Measurements from ENCODE around the gene SIRPD.
"Not testable (repeated sequence)": the region's sequence is repeated elsewhere in the genome, so short reads cannot be mapped to it uniquely, and the experiment has no call there.

SIRPD gene

DNA sequence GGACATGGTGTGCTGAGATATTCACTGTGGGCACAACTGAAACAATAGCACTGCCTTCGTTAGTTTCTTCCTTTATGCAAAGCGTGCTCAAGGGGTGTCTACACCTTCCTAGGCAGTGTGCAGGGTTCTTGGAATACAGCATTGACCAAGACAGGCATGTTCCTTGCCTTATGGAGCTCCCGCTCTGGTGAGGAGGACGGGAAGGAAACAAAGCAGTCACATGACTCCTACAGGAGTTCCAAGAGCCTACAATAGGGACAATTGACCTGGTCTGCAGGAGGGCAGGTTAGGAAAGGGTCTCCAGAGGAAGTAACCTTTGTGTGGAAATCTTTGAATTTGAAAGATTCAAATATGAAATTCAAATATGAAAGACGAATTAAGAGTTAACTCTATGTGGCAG lies 40.5 kb downstream of the SIRPD start:
- WGBS, 2 experiments (ENCODE audit: insufficient coverage in 2 of 2) = 80 to 88% methylated on average over 4 of the region's 5 CpGs

DNA sequence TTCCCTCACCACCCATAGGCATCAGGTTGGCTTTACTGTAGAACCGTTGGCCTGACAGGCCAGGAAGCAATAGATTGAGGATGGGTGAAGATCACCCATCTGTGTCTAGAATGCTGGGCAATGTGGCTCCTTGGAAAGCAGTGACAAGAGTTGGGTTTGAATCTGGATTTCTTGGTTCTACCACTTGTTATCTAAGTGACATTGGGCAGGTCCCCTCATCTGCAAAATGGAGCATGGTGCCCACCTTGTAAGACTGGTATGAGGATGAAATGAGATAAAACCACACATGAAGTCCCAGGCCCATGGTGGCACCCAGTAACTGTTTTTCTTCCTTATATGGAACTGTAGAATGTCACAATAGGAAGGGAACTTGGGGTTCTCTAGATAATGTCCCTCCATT lies 43.7 kb downstream of the SIRPD start:
- no peaks in the 10 kb centered on the region for H3K4me1 ChIP-seq (ENCODE audit: control insufficient read depth, insufficient read depth, low read length, poor library complexity, severe bottlenecking)
- H3K4me3 ChIP-seq (ENCODE audit: extremely low read depth, insufficient read depth, low read length, poor library complexity, severe bottlenecking) = no peak overlapping the region
- 89% methylated on average over 1 of the region's 1 CpG; no CpG with 5 or more reads in 1 of the 2 experiments for WGBS, 2 experiments (ENCODE audit: insufficient coverage in 2 of 2)
- no peak overlapping the region for H3K27ac ChIP-seq (ENCODE audit: low read depth, low read length, severe bottlenecking)
- H3K9me3 ChIP-seq (ENCODE audit: control insufficient read depth, low read length) = no peaks in the 10 kb centered on the region
- no peaks in the 10 kb centered on the region for H3K36me3 ChIP-seq (ENCODE audit: control insufficient read depth, insufficient read depth, low read length)

More for the DNA sequence above, 40.5 kb downstream of the SIRPD start:
- Histone ChIP-seq H3K9me3 (ENCODE audit: control insufficient read depth, low read length) (no peaks in the 10 kb centered on the region), H3K4me3 (ENCODE audit: extremely low read depth, insufficient read depth, low read length, poor library complexity, severe bottlenecking) (no peak overlapping the region), H3K4me1 (ENCODE audit: control insufficient read depth, insufficient read depth, low read length, poor library complexity, severe bottlenecking) (no peaks in the 10 kb centered on the region), H3K36me3 (ENCODE audit: control insufficient read depth, insufficient read depth, low read length) (no peaks in the 10 kb centered on the region), H3K27ac (ENCODE audit: low read depth, low read length, severe bottlenecking) (no peak overlapping the region)

DNA sequence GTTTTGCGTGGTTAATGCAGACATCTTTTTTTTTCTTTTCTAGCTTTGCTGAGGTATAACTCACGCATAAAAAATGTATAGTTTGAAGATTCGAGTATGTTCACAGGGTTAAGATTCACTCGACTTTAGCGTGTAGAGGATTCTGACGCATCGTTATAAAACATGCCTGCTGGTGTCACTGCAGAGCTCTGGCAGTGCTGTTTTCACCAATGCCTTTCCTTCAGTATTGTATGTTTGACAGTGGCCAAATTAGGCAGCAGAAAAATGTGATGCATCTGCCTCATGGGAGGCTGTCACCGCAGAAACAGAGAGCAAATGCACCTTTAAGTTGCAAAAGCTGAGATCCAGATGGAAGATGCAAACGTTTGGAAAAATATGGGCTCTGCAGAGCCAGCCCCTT lies 48.3 kb downstream of the SIRPD start:
- no peak overlapping the region for H3K27ac ChIP-seq (ENCODE audit: low read depth, low read length, severe bottlenecking)
- H3K36me3 ChIP-seq (ENCODE audit: control insufficient read depth, insufficient read depth, low read length) = no peaks in the 10 kb centered on the region
- no peaks in the 10 kb centered on the region for H3K9me3 ChIP-seq (ENCODE audit: control insufficient read depth, low read length)
- no peak overlapping the region for H3K4me3 ChIP-seq (ENCODE audit: extremely low read depth, insufficient read depth, low read length, poor library complexity, severe bottlenecking)
- 36 to 47% methylated on average over 5 to 7 of the region's 9 CpGs for WGBS, 2 experiments (ENCODE audit: insufficient coverage in 2 of 2)
- no peaks in the 10 kb centered on the region for H3K4me1 ChIP-seq (ENCODE audit: control insufficient read depth, insufficient read depth, low read length, poor library complexity, severe bottlenecking)

DNA sequence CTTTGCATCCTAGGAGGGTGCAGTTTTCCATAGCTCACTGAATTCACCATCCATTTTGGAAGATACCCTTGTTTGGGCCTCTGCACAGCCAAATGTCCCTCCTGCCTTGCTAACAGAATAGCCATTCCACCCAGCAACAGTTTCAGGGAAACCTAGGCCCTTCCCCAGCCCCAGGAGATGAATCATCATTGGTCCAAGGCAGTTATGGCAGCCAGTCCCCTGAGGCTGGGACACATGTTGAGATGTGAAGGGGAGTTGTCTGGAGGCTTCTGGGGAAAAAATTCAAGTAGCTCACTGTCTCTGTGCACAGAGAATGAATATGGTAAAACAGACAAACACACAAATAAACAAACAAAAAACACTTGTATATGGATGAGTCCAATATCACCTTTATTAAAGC lies 48.9 kb downstream of the SIRPD start:
- H3K4me1 ChIP-seq (ENCODE audit: control insufficient read depth, insufficient read depth, low read length, poor library complexity, severe bottlenecking) = no peaks in the 10 kb centered on the region
- H3K27ac ChIP-seq (ENCODE audit: low read depth, low read length, severe bottlenecking) = no peak overlapping the region
- no peaks in the 10 kb centered on the region for H3K9me3 ChIP-seq (ENCODE audit: control insufficient read depth, low read length)
- no peak overlapping the region for H3K4me3 ChIP-seq (ENCODE audit: extremely low read depth, insufficient read depth, low read length, poor library complexity, severe bottlenecking)
- H3K36me3 ChIP-seq (ENCODE audit: control insufficient read depth, insufficient read depth, low read length) = no peaks in the 10 kb centered on the region

GRCh38 chr20:1507276-1507675 lies 50.2 kb downstream of the SIRPD start:
- Histone ChIP-seq H3K9me3 (ENCODE audit: control insufficient read depth, low read length) (peaks cover 7% of the 10 kb centered on the region), H3K4me1 (ENCODE audit: control insufficient read depth, insufficient read depth, low read length, poor library complexity, severe bottlenecking) (no peaks in the 10 kb centered on the region), H3K27ac (ENCODE audit: low read depth, low read length, severe bottlenecking) (no peak overlapping the region), H3K4me3 (ENCODE audit: extremely low read depth, insufficient read depth, low read length, poor library complexity, severe bottlenecking) (no peak overlapping the region), H3K36me3 (ENCODE audit: control insufficient read depth, insufficient read depth, low read length) (no peaks in the 10 kb centered on the region)
- 48 to 56% methylated on average over 2 of the region's 3 CpGs for WGBS, 2 experiments (ENCODE audit: insufficient coverage in 2 of 2)

DNA sequence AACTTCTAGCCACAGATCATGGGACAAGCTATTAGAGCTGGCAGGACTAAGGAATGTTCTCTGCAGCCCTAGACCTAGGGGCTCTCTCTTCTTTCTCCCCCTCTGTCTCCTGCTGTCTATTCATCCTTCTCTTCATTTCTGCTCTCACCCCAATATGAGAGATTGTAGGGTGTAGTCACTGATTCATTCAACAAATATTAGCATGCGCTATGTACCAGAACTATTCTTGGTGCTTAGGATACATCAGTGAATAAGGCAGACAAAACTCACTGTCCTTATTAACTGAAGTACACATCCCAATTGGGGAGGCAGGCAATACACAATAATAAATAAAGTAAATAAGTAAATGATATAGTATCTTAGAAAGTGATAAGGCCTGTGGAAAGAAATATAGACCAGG lies 51.6 kb downstream of the SIRPD start:
- Histone ChIP-seq H3K27ac (ENCODE audit: low read depth, low read length, severe bottlenecking) (no peak overlapping the region), H3K4me3 (ENCODE audit: extremely low read depth, insufficient read depth, low read length, poor library complexity, severe bottlenecking) (no peak overlapping the region), H3K4me1 (ENCODE audit: control insufficient read depth, insufficient read depth, low read length, poor library complexity, severe bottlenecking) (no peaks in the 10 kb centered on the region), H3K36me3 (ENCODE audit: control insufficient read depth, insufficient read depth, low read length) (no peaks in the 10 kb centered on the region), H3K9me3 (ENCODE audit: control insufficient read depth, low read length) (peaks cover 7% of the 10 kb centered on the region)
- WGBS, 2 experiments (ENCODE audit: insufficient coverage in 2 of 2) = no CpG with 5 or more reads among the region's 1 CpG

- no peak overlapping the region for H3K4me3 ChIP-seq (ENCODE audit: extremely low read depth, insufficient read depth, low read length, poor library complexity, severe bottlenecking)
- WGBS, 2 experiments (ENCODE audit: insufficient coverage in 2 of 2) = 88 to 100% methylated on average over 1 to 3 of the region's 3 CpGs
- no peaks in the 10 kb centered on the region for H3K4me1 ChIP-seq (ENCODE audit: control insufficient read depth, insufficient read depth, low read length, poor library complexity, severe bottlenecking)
- peaks cover 7% of the 10 kb centered on the region for H3K9me3 ChIP-seq (ENCODE audit: control insufficient read depth, low read length)
- H3K36me3 ChIP-seq (ENCODE audit: control insufficient read depth, insufficient read depth, low read length) = no peaks in the 10 kb centered on the region
- H3K27ac ChIP-seq (ENCODE audit: low read depth, low read length, severe bottlenecking) = no peak overlapping the region
Observed at GRCh38 chr20:1505361-1505760, 52.1 kb downstream of the SIRPD start.

DNA sequence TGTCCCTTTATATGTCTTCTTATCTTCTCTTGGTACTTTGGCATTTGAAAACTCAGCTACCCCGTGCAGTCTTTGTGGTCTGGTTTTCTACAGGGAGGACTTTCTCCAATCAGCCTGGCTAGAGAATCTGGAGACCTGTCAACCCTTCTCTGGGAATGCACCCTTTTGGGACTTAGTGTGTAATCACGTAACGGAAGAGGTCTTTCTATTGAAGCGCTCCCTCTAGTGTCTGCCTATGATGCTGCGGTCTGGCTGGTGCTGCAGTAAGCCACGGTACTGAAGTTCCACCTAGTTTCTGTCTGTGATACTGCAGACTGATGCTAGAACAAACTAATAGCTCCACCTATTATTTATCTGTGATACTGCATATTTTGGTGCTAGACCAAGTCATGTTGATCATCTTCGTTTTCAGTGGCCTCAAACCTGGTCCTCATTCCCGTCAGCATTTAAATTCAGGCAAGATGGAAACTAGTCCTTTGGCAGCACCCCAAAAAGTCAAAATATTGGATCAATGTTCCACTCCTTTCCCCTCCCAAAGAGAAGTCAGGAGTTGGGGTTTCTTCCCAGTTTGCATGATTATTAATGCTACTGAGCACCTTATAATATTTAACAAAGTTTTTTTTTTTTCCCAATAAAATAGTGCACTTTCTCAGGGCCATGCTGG lies 53.8 kb downstream of the SIRPD start:
- Histone ChIP-seq H3K9me3 (ENCODE audit: control insufficient read depth, low read length) (peaks cover 7% of the 10 kb centered on the region), H3K4me1 (ENCODE audit: control insufficient read depth, insufficient read depth, low read length, poor library complexity, severe bottlenecking) (no peaks in the 10 kb centered on the region), H3K4me3 (ENCODE audit: extremely low read depth, insufficient read depth, low read length, poor library complexity, severe bottlenecking) (no peak overlapping the region), H3K36me3 (ENCODE audit: control insufficient read depth, insufficient read depth, low read length) (no peaks in the 10 kb centered on the region), H3K27ac (ENCODE audit: low read depth, low read length, severe bottlenecking) (no peak overlapping the region)
- WGBS, 2 experiments (ENCODE audit: insufficient coverage in 2 of 2) = 9 to 21% methylated on average over 7 to 8 of the region's 8 CpGs

DNA sequence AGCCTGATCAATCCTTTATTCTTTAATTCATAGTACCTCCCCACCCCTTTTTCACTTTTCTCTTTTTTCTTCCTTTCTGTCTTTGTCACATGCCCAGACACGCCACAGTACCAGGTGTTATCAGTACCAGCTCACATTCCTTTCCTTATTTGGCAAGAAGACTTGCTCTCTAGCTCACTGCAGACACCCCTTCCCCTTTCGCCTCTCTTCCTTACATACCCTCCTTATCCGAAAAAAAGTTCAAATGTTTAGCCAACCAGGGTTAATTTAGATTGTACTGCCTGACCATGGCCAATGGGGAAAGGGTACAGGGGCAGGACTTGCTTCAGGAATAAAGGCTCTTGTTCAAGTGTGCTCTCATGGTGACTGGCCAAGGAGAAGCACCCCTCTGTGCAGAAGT lies 57.0 kb downstream of the SIRPD start:
- no peak overlapping the region for H3K4me3 ChIP-seq (ENCODE audit: extremely low read depth, insufficient read depth, low read length, poor library complexity, severe bottlenecking)
- H3K9me3 ChIP-seq (ENCODE audit: control insufficient read depth, low read length) = peaks cover 7% of the 10 kb centered on the region
- H3K36me3 ChIP-seq (ENCODE audit: control insufficient read depth, insufficient read depth, low read length) = no peaks in the 10 kb centered on the region
- H3K4me1 ChIP-seq (ENCODE audit: control insufficient read depth, insufficient read depth, low read length, poor library complexity, severe bottlenecking) = no peaks in the 10 kb centered on the region
- no peak overlapping the region for H3K27ac ChIP-seq (ENCODE audit: low read depth, low read length, severe bottlenecking)
- WGBS, 2 experiments (ENCODE audit: insufficient coverage in 2 of 2) = 75 to 78% methylated on average over 2 to 3 of the region's 3 CpGs

- no peak overlapping the region for H3K4me3 ChIP-seq (ENCODE audit: extremely low read depth, insufficient read depth, low read length, poor library complexity, severe bottlenecking)
- no peaks in the 10 kb centered on the region for H3K4me1 ChIP-seq (ENCODE audit: control insufficient read depth, insufficient read depth, low read length, poor library complexity, severe bottlenecking)
- H3K36me3 ChIP-seq (ENCODE audit: control insufficient read depth, insufficient read depth, low read length) = no peaks in the 10 kb centered on the region
- peaks cover 7% of the 10 kb centered on the region for H3K9me3 ChIP-seq (ENCODE audit: control insufficient read depth, low read length)
- 92 to 94% methylated on average over 5 to 8 of the region's 8 CpGs for WGBS, 2 experiments (ENCODE audit: insufficient coverage in 2 of 2)
- H3K27ac ChIP-seq (ENCODE audit: low read depth, low read length, severe bottlenecking) = no peak overlapping the region
Observed at GRCh38 chr20:1499528-1500420, 57.7 kb downstream of the SIRPD start.

- H3K9me3 ChIP-seq (ENCODE audit: control insufficient read depth, low read length); H3K27ac ChIP-seq (ENCODE audit: low read depth, low read length, severe bottlenecking); H3K4me1 ChIP-seq (ENCODE audit: control insufficient read depth, insufficient read depth, low read length, poor library complexity, severe bottlenecking); H3K4me3 ChIP-seq (ENCODE audit: extremely low read depth, insufficient read depth, low read length, poor library complexity, severe bottlenecking); H3K36me3 ChIP-seq (ENCODE audit: control insufficient read depth, insufficient read depth, low read length): not testable (repeated sequence)
- WGBS, 2 experiments (ENCODE audit: insufficient coverage in 2 of 2) = 88 to 92% methylated on average over 3 to 5 of the region's 5 CpGs
Observed at GRCh38 chr20:1497371-1497770, 60.1 kb downstream of the SIRPD start.
